ENCODE measurements around the gene BMAL2. TPM values are rescaled to one million over a fixed set of nuclear protein-coding genes. Genes with fewer than 3 reads are reported as not detected.

Gene BMAL2
- total RNA-seq, 2 donors from 2014 or later: 2.0 to 2.5 TPM

DNA sequence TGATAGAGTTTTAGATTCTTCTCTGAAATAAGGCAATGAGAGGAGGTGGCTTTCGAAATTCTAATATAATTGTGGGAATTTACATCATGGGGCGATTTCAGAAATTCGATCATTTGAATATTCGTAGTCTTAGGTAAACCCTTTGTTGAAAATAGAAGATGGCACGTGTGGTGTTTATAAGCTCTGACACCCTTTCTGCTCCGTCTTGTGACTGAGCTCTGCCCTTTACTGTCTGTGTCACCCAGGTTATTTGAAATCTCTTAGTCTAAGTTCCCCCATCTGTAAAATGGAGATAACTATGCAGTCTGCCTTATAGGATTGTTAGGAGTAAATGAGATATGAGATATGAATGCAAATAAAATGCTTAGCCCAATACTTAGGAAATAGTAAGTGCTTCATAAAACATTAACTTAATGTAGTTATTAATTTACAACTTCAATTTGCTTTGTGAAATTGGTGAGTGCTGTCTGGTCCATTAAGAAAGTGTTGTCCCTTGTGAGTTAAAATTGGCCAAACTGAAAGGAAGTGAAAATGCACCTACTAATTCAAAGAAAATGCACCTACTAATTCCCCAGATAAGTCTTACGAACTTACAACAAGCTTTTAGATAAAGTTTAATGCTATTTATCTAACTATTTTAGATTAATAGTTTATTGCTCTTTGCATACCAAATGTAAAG is 1.5 kb downstream of the BMAL2 start:
- no peak overlapping the region for H3K4me3 ChIP-seq
- H3K36me3 ChIP-seq: no peaks in the 10 kb centered on the region
- intact Hi-C loops (cut with DNase I): no loop called here
- DNase-seq (ENCODE audit: low spot score): no peak
- TF ChIP-seq POLR2A (IDR thresholded peaks at IDR 0.05): no peak
- TF ChIP-seq POLR2AphosphoS5 (IDR thresholded peaks at IDR 0.05): no peak
- H3K27me3 ChIP-seq (replicated peaks; ENCODE audit: insufficient read depth): no peaks in the 10 kb centered on the region
- no peaks in the 10 kb centered on the region for H3K9me3 ChIP-seq
- no peaks in the 10 kb centered on the region for H3K4me1 ChIP-seq (replicated peaks)
- WGBS: 71% methylated on average over 7 of the region's 7 CpGs
- no peak overlapping the region for H3K27ac ChIP-seq

GRCh38 chr12:27334721-27335082 is 2.1 kb downstream of the BMAL2 start:
- Histone ChIP-seq H3K9me3 (no peaks in the 10 kb centered on the region), H3K4me3 (no peak overlapping the region), H3K27ac (no peak overlapping the region), H3K36me3 (no peaks in the 10 kb centered on the region), H3K27me3 (replicated peaks; ENCODE audit: insufficient read depth) (no peaks in the 10 kb centered on the region), H3K4me1 (replicated peaks) (no peaks in the 10 kb centered on the region)
- TF ChIP-seq POLR2AphosphoS5 (IDR thresholded peaks at IDR 0.05) (no peak), CTCF (IDR thresholded peaks at IDR 0.05) (no peak), POLR2A (IDR thresholded peaks at IDR 0.05) (no peak)
- WGBS: 80% methylated on average over 6 of the region's 6 CpGs
- intact Hi-C loops (cut with DNase I): no loop called here
- no peak for DNase-seq (ENCODE audit: low spot score)

- TF ChIP-seq POLR2A (IDR thresholded peaks at IDR 0.05) (no peak), CTCF (IDR thresholded peaks at IDR 0.05) (no peak)
- Histone ChIP-seq H3K4me1 (replicated peaks) (no peaks in the 10 kb centered on the region), H3K27ac (no peak overlapping the region), H3K27me3 (replicated peaks; ENCODE audit: insufficient read depth) (no peaks in the 10 kb centered on the region), H3K36me3 (no peaks in the 10 kb centered on the region), H3K9me3 (no peaks in the 10 kb centered on the region), H3K4me3 (no peak overlapping the region)
- DNase-seq (ENCODE audit: low spot score): no peak
- intact Hi-C loops (cut with DNase I): no loop called here
- WGBS: 70% methylated on average over 5 of the region's 5 CpGs
Observed at GRCh38 chr12:27335364-27336281, 3.0 kb downstream of the BMAL2 start.

- WGBS: 100% methylated on average over 2 of the region's 2 CpGs
- H3K27me3 ChIP-seq (replicated peaks; ENCODE audit: insufficient read depth): no peaks in the 10 kb centered on the region
- H3K27ac ChIP-seq: no peak overlapping the region
- H3K36me3 ChIP-seq: no peaks in the 10 kb centered on the region
- no peak overlapping the region for H3K4me3 ChIP-seq
- DNase-seq (ENCODE audit: low spot score): no peak
- TF ChIP-seq CTCF (IDR thresholded peaks at IDR 0.05) (no peak), POLR2A (IDR thresholded peaks at IDR 0.05) (peak; percentile 39)
- H3K9me3 ChIP-seq: no peaks in the 10 kb centered on the region
- intact Hi-C loops (cut with DNase I): no loop called here
- H3K4me1 ChIP-seq (replicated peaks): no peaks in the 10 kb centered on the region
Observed at GRCh38 chr12:27336282-27336653, 3.6 kb downstream of the BMAL2 start.

- 100% methylated on average over 1 of the region's 1 CpG for WGBS
- no peak for DNase-seq (ENCODE audit: low spot score)
- Histone ChIP-seq H3K27me3 (replicated peaks; ENCODE audit: insufficient read depth) (no peaks in the 10 kb centered on the region), H3K27ac (no peak overlapping the region), H3K9me3 (no peaks in the 10 kb centered on the region), H3K36me3 (no peaks in the 10 kb centered on the region), H3K4me1 (replicated peaks) (no peaks in the 10 kb centered on the region), H3K4me3 (no peak overlapping the region)
- intact Hi-C loops (cut with DNase I): no loop called here
- TF ChIP-seq CTCF (IDR thresholded peaks at IDR 0.05) (no peak), POLR2A (IDR thresholded peaks at IDR 0.05) (no peak), POLR2AphosphoS5 (IDR thresholded peaks at IDR 0.05) (no peak)
Observed at GRCh38 chr12:27337376-27337775, 4.7 kb downstream of the BMAL2 start.
